Fibroblast of upper back skin (primary cell): ENCODE results near the gene NFIA.
"Not testable (repeated sequence)": the region's sequence is repeated elsewhere in the genome, so short reads cannot be mapped to it uniquely, and the experiment has no call there.

ENCODE experiments used
- DNase-seq: peaks from one replicate; pipeline ENCODE4 v3.0.0-alpha.2; 2013

NFIA gene

GRCh38 chr1:61254634-61255357 lies 172.4 kb downstream of the NFIA start:
- peak; percentile 73 for DNase-seq

GRCh38 chr1:61255358-61255703 lies 173.0 kb downstream of the NFIA start:
- no peak for DNase-seq

- DNase-seq = no peak
Observed at GRCh38 chr1:61259379-61260148, 177.2 kb downstream of the NFIA start.

- DNase-seq = no peak
Observed at GRCh38 chr1:61260171-61260570, 177.8 kb downstream of the NFIA start.

- DNase-seq = no peak
Observed at GRCh38 chr1:61261595-61261994, 179.2 kb downstream of the NFIA start.

GRCh38 chr1:61263905-61264824 lies 181.8 kb downstream of the NFIA start:
- DNase-seq = no peak

GRCh38 chr1:61264825-61265242 lies 182.5 kb downstream of the NFIA start:
- DNase-seq = no peak

- no peak for DNase-seq
Observed at GRCh38 chr1:61265665-61266064, 183.3 kb downstream of the NFIA start.

GRCh38 chr1:61266738-61267137 lies 184.4 kb downstream of the NFIA start:
- DNase-seq = no peak

GRCh38 chr1:61268546-61269240 lies 186.3 kb downstream of the NFIA start:
- DNase-seq = no peak

- DNase-seq = no peak
Observed at GRCh38 chr1:61269602-61270001, 187.2 kb downstream of the NFIA start.

- DNase-seq = no peak
Observed at GRCh38 chr1:61270107-61270506, 187.7 kb downstream of the NFIA start.

- DNase-seq = no peak
Observed at GRCh38 chr1:61270761-61271411, 188.5 kb downstream of the NFIA start.

GRCh38 chr1:61271412-61271789 lies 189.0 kb downstream of the NFIA start:
- no peak for DNase-seq

GRCh38 chr1:61273167-61273705 lies 190.9 kb downstream of the NFIA start:
- DNase-seq = no peak

GRCh38 chr1:61273861-61274260 lies 191.5 kb downstream of the NFIA start:
- DNase-seq = no peak

- no peak for DNase-seq
Observed at GRCh38 chr1:61274939-61275338, 192.6 kb downstream of the NFIA start.

GRCh38 chr1:61276246-61276645 lies 193.9 kb downstream of the NFIA start:
- no peak for DNase-seq

GRCh38 chr1:61277121-61277690 lies 194.8 kb downstream of the NFIA start:
- no peak for DNase-seq

- not testable (repeated sequence) for DNase-seq
Observed at GRCh38 chr1:61278503-61278902, 196.1 kb downstream of the NFIA start.

GRCh38 chr1:61278966-61279365 lies 196.6 kb downstream of the NFIA start:
- no peak for DNase-seq

GRCh38 chr1:61279570-61279969 lies 197.2 kb downstream of the NFIA start:
- DNase-seq = peak; percentile 21
